Measurements from ENCODE around the gene ARMC2.

Gene ARMC2

DNA sequence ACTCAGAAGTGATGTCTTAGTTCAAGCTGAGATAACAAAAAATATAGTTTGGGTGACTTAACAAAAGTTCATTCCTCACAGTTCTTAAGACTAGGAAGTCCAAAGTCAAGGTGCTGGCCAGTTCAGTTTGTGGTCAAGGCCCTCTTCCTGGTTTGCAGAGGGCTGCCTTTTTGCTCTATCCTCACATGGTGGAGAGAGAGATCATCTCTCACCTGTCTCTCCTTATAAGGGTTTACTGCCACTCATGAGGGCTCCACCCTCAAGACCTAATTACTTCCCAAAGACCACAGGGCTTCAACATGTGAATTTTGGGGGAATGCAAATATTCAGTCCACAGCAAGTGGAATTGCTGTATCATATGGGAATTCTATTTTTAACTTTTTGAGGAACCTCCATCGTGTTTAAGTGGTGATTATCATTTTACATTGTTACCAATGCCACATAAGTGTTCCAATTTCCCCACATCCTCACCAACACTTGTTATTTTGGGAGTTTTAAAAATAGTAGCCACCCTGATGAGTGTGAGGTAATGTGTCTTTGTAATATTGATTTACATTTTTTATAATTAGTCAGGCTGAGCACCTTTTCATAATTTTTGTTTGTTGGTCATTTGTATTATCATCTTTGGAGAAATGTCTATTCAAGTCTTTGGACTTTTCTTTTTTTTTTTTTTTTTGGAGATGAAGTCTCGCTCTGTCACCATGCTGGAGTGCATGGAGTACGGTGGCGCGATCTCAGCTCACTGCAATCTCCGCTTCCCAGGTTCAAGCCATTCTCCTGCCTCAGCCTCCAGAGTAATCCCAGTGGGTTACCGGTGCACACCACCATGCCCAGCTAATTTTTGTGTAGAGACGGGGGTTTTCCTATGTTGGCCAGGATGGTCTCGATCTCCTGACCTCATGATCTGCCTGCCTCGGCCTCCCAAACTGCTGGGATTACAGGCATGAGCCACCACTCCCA is 134.2 kb downstream of the ARMC2 start:
- in situ Hi-C loops (cut with MboI; ENCODE audit: low sequenced_read_pairs), result no loop called here

GRCh38 chr6:108983151-108983550 is 134.9 kb downstream of the ARMC2 start:
- in situ Hi-C loops (cut with MboI; ENCODE audit: low sequenced_read_pairs), result no loop called here

DNA sequence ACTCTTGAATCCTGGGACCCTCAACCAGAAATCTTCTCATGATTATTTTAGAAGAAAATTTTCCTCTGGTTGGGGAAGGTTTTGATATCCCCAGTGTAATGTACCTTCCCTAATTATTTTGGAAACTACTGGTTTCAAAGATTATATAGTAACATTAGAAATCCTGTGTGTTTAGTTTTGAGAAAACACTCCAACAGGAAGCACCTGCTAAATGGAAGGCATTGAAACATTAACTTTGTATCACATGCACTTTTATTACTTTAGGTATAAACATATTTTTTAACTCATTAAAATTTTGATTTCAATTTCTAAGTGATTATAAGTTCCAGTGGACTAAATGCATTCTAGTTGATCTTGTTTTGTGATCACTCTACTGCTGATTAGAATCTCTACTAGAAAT is 137.1 kb downstream of the ARMC2 start:
- in situ Hi-C loops (cut with MboI; ENCODE audit: low sequenced_read_pairs), result no loop called here

- in situ Hi-C loops (cut with MboI; ENCODE audit: low sequenced_read_pairs), result no loop called here
Observed at GRCh38 chr6:108987156-108987555, 138.9 kb downstream of the ARMC2 start.

DNA sequence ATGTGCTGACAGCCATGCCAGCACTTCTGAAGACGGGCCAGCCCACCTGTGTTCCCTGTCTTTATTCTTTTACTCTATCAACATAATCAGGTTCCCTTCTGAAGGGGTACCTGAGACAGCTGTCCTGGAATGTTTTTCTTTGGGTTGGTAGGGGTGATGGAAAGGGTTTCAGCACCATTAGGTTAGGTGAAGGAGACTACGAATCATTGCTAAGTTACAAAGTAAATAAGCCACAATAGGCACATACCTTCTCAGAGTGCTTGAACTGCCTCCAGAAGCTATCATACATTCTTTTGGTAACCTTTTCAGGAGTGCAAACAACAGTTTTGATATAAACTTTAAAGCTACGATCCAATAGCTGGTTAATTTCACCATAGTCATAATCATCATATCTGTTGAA is 140.1 kb downstream of the ARMC2 start:
- in situ Hi-C loops (cut with MboI; ENCODE audit: low sequenced_read_pairs), result no loop called here

- in situ Hi-C loops (cut with MboI; ENCODE audit: low sequenced_read_pairs), result no loop called here
Observed at GRCh38 chr6:108988765-108989164, 140.5 kb downstream of the ARMC2 start.

GRCh38 chr6:108989700-108990099 is 141.5 kb downstream of the ARMC2 start:
- in situ Hi-C loops (cut with MboI; ENCODE audit: low sequenced_read_pairs), result no loop called here

DNA sequence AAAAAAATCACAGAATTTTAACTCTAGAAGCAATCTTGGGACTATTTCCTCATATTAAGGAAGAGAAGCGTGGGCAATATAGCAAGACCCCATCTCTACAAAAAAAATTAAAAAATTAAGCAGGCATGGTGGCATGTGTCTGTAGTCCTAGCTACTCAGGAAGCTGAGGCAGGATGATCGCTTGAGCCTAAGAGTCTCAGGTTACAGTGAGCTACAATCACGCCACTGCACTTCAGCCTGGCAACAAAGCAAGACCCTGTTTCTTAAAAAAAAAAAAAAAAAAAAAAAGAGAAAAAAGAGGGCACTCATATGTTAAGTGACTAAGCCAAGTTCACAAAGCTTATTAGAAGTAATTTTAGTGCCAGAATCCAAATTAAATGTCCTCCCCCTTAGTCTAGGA is 145.7 kb downstream of the ARMC2 start:
- in situ Hi-C loops (cut with MboI; ENCODE audit: low sequenced_read_pairs), result no loop called here

DNA sequence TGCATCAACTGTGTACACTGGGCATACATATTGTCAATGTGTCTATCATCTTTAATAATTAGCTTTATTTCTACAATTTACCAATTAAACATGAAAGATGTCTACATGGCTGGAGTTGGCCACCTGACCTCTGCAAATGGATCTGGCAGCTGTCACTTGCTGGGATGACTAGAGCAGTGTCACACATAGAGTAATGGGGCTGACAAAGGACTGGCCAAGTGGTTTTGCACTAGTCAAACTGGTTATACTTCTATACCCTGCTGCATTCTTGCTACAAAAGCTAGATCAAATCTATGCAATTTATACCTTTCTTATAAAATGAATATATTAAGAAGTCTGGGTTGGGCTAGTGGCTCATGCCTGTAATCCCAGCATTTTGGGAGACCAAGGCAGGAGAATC is 147.1 kb downstream of the ARMC2 start:
- in situ Hi-C loops (cut with MboI; ENCODE audit: low sequenced_read_pairs), result no loop called here

GRCh38 chr6:108996208-108996607 is 148.0 kb downstream of the ARMC2 start:
- in situ Hi-C loops (cut with MboI; ENCODE audit: low sequenced_read_pairs), result no loop called here

DNA sequence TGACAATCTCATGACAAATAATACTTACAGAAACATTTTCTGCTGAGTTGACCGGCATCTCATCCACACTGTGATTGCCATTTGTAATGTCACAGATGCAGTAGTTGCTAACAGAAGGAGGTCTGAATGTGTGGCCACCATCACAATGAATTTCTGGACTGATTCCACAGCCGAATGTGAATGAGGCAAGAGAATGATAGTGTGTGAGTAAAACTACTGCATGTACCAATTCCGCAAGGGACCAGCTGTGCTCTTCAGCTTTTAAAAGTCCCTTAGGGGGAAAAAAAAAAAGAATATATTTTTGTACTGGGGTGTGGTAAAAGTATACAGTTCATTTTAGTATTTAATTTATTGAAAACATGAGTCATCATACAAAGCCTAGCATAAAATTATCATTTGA is 150.3 kb downstream of the ARMC2 start:
- in situ Hi-C loops (cut with MboI; ENCODE audit: low sequenced_read_pairs), result no loop called here

DNA sequence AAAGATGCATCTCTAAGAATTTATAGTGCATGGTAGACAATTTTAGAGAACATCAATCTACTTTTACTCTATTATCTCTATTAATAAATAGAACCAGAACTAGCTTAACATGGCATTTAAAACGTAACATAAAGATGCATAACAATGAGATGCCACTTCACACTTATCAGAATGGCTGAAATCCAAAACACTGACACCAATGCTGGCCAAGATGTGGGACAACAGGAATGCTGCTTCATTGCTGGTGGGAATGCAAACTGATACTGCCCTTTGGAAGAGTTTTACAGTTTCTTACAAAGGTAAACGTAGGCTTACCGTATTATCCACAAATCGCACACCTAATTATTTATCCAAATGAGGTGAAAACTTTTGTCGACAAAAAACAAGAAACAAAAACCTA is 151.2 kb downstream of the ARMC2 start:
- in situ Hi-C loops (cut with MboI; ENCODE audit: low sequenced_read_pairs), result no loop called here

DNA sequence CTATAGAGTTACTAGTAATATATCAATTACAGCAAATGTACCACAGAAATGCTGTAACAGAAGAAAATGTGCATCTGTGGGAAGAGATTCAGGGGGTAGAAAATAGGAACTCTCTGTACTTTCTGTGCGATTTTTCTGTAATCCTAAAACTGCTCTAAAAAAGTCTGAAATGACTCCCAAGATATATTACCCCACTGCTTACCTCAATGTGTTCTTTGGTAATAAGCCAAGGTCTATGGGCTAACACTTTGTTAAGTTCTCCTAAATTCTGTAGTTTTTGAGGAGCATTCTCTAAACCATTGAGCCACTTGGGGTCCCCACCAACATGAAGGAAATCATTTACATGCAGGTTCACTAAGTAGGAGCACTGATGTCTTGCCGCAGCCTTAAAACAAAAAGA is 152.1 kb downstream of the ARMC2 start:
- in situ Hi-C loops (cut with MboI; ENCODE audit: low sequenced_read_pairs), result no loop called here

- in situ Hi-C loops (cut with MboI; ENCODE audit: low sequenced_read_pairs), result no loop called here
Observed at GRCh38 chr6:109001291-109001894, 153.2 kb downstream of the ARMC2 start.

DNA sequence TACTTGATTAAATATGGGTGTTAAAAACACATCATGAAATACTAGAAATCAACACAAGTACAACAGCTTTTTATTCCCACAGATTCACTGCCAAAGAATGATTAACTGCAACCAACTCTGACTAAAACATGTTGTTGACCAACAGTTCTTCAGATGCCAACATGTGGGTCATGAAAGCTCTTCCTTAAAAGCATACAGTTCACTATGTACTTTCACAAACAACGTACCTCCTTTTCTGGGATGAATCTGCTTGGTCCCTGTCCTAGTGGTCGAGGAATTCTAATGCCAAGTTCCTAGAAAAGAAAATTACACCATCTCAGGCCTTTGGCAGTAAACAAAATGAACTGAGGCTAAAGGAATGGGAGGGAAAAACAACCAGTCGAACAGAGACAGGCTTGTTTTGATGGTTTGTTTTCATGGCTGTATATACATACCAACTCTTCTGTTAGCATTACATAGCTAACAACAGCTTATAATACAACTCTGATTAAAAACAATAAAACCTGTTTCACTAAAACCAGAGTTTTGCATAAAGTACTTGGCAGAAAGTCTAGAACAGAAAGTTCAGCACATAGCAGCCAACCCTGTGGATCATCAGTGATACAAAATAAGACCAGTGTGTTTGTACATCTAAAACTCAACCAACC is 154.0 kb downstream of the ARMC2 start:
- in situ Hi-C loops (cut with MboI; ENCODE audit: low sequenced_read_pairs), result no loop called here

DNA sequence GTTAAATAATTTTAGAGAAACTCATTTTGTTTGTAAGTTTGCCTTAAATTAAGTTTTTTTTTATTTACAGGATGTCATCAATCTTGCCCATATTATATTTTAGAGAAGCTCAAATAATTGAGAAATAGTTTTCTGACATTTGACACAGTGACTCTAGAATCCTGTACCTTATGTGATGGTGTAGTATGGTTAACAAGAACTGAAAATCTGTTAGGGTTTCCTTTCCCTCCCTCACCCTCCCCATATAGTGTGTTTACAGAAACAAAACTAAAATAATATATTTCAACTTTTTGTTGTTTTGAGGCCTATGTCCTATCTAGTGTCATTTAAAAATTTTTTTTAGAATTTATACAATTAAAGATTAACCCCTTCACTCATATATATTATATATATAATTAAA is 154.7 kb downstream of the ARMC2 start:
- in situ Hi-C loops (cut with MboI; ENCODE audit: low sequenced_read_pairs), result no loop called here

- in situ Hi-C loops (cut with MboI; ENCODE audit: low sequenced_read_pairs), result no loop called here
Observed at GRCh38 chr6:109006818-109007217, 158.6 kb downstream of the ARMC2 start.

DNA sequence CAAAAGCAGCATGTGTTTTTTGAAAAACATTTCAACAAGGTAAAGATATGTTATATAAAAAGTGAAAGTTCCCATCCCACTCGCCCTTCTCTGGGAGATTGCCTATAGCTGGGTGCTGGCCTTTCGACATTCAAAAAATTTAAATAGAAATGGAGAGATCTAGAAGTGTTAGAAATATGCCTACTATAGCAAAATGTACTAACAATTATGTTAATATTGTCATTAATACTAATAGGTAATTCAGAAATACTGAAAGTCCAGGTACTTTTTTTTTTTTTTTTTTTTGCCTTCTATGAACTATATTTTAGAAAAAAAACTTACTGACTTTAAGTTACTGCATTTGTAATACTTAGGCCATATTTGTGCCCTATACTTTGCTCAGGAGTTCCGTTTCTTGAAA is 159.3 kb downstream of the ARMC2 start:
- in situ Hi-C loops (cut with MboI; ENCODE audit: low sequenced_read_pairs), result no loop called here

DNA sequence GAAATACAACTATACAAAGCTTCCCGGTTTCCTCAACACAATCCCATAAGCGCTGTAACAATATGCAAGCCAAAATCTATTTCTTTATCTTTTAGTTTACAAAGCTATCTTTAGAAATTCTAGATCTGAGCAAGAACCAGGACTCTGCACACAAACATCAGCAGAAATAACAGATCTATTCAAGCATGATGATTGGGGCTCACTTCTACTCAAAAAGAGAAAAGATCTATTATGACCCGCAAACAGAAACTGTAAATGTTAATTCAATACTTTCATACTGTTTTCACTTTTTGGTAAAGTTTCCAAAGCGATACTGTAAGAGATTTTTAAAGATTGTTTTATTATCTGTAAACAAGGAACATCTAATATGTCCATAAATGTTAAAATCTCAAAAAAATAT is 159.8 kb downstream of the ARMC2 start:
- in situ Hi-C loops (cut with MboI; ENCODE audit: low sequenced_read_pairs), result no loop called here

DNA sequence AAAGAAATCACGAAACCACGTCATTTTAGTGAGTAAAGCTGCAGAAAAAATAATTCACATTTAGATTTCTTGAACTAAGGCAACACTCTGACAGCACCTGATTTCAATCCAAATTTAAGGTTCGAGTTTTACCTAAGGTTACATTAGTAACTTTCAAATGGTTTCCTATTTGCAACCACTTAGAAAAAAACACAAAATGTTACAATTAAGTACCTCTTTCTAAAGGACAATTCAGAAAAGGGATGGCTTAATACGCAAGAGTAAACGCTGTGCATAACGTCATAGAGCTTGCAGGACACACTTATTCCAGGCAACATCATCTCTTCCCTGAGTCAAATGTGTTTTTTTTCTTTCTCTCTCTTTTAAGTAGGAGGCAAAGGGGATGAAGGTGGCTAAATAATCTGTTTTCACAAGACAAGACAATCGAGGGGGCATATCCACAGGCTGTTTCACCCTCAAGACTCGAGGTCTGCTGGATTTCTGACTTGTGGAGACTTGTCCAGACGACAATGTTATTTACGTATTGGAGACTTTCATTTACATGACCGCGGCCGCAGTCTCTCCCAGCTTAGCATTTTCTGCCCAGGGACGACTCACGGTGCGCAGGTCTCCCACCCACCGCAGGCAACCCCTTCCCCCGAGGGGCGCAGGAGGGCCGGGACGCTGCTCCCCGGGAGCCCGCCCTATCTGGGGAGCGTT is 160.5 kb downstream of the ARMC2 start:
- in situ Hi-C loops (cut with MboI; ENCODE audit: low sequenced_read_pairs), result no loop called here

- in situ Hi-C loops (cut with MboI; ENCODE audit: low sequenced_read_pairs), result no loop called here
Observed at GRCh38 chr6:109009236-109009961, 161.2 kb downstream of the ARMC2 start.
